Gastroesophageal sphincter (tissue), 4 donors: Measurements from ENCODE around the gene LIMS1. TPM values are rescaled to one million over a fixed set of nuclear protein-coding genes. Genes with fewer than 3 reads are reported as not detected.

Experiments used
- ATAC-seq: fragments of 150-250 bp; one replicate; pipeline ENCODE4 v1.9.1; 2016; ENCODE audit warnings: mild to moderate bottlenecking, moderate library complexity
- H3K27ac ChIP-seq, 4 donors: fragments of 200-600 bp; sonication (generic) in 3 of 4; 1 replicate in 3 of 4; 2 replicates in 1 of 4; pipeline ENCODE4 v1.5.1; 2016 to 2019
- H3K27me3 ChIP-seq: fragments of 200-600 bp; sonication (generic); one replicate; pipeline ENCODE4 v1.5.1; 2019
- H3K36me3 ChIP-seq, 2 donors: fragments of 200-600 bp; sonication (generic); one replicate each; pipeline ENCODE4 v1.5.1; 2019; ENCODE audit warnings: control low read depth in 1 of 2
- H3K4me1 ChIP-seq, 3 donors: fragments of 200-600 bp; sonication (generic); 1 replicate in 2 of 3; 2 replicates in 1 of 3; pipeline ENCODE4 v1.5.1; 2016 to 2019; ENCODE audit warnings: control low read depth in 2 of 3
- H3K4me3 ChIP-seq, 2 donors: fragments of 200-600 bp; sonication (generic); one replicate each; pipeline ENCODE4 v1.5.1; 2019; ENCODE audit warnings: mild to moderate bottlenecking in 1 of 2, moderate library complexity in 1 of 2
- H3K9me3 ChIP-seq, 3 donors: fragments of 200-600 bp; sonication (generic); one replicate each; pipeline ENCODE4 v1.5.1; 2017 to 2019; ENCODE audit warnings: control low read depth in 2 of 3
- CTCF ChIP-seq, 4 experiments: fragments of 200-600 bp in 2 of 4; fragments of 450-650 bp in 2 of 4; sonication (generic) in 1 of 4; IDR thresholded peaks; one replicate each; pipeline ENCODE4 v1.5.1; 2017 to 2019; ENCODE audit warnings: antibody characterized with exemption in 4 of 4, mild to moderate bottlenecking in 2 of 4, moderate library complexity in 2 of 4
- EP300 ChIP-seq: sonication (generic); formaldehyde crosslinking; IDR thresholded peaks from one replicate; pipeline ENCODE4 v1.6.1; 2017; ENCODE audit warnings: antibody characterized with exemption, mild to moderate bottlenecking
- POLR2A ChIP-seq, 2 donors: fragments of 450-650 bp; IDR thresholded peaks; one replicate each; pipeline ENCODE4 v1.6.1; 2017; ENCODE audit warnings: antibody characterized with exemption in 2 of 2, mild to moderate bottlenecking in 2 of 2, moderate library complexity in 1 of 2
- POLR2AphosphoS5 ChIP-seq: sonication (generic); formaldehyde crosslinking; IDR thresholded peaks from one replicate; pipeline ENCODE4 v1.6.1; 2017; ENCODE audit warnings: antibody characterized with exemption
- WGBS, 2 donors: methylation state at CpG; one replicate each; pipeline ENCODE4 v1.1.5; 2018; ENCODE audit warnings: low coverage in 1 of 2; 5-methylcytosine and 5-hydroxymethylcytosine counted together
- total RNA-seq, 4 donors: library from RNA; depleted of rRNA; stranded (reverse); fragments of >200 nt; gene quantifications; one replicate each; pipeline ENCODE4 v1.1.0, GENCODE V29; 2016

The LIMS1 gene
- total RNA-seq, 4 donors from 2014 or later, result 79.6 to 119 (median 116) TPM

DNA sequence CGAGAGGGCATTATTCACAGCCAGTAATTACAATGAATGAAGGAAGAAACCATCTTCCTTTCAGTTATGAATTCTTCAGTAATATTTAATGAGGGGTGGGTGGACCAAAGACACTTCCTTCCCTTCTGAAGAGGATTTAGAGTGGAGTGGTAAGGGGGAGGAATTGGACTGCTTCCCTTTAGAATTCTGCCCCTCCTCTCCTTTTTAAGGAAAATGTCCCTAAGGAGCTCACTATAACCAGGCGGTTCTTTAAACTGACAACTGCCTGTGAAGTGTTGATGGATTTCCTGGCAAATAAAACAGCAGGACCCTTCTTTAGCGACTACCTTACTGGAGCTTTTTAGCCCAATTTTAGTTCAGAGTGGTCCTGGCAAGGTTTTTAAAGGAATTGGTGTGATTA lies 86.4 kb downstream of the LIMS1 start:
- no peaks in the 10 kb centered on the region for H3K36me3 ChIP-seq
- peaks cover 28 to 97% (median 33%) of the 10 kb centered on the region in 3 donors for H3K4me1 ChIP-seq
- 59 to 68% methylated on average over 3 of the region's 3 CpGs for WGBS, 2 donors
- ATAC-seq, result no peak
- H3K9me3 ChIP-seq, result no peaks in the 10 kb centered on the region
- no peak for TF ChIP-seq POLR2AphosphoS5
- TF ChIP-seq POLR2A (IDR thresholded peaks at IDR 0.05), result no peak
- no peak for TF ChIP-seq EP300
- TF ChIP-seq CTCF (IDR thresholded peaks at IDR 0.05), result no peak
- H3K27me3 ChIP-seq, result no peaks in the 10 kb centered on the region
- H3K27ac ChIP-seq, result peak overlapping the region in 3 of 4 donors; percentile 22 to 59 (median 46)
- H3K4me3 ChIP-seq, result no peak overlapping the region

DNA sequence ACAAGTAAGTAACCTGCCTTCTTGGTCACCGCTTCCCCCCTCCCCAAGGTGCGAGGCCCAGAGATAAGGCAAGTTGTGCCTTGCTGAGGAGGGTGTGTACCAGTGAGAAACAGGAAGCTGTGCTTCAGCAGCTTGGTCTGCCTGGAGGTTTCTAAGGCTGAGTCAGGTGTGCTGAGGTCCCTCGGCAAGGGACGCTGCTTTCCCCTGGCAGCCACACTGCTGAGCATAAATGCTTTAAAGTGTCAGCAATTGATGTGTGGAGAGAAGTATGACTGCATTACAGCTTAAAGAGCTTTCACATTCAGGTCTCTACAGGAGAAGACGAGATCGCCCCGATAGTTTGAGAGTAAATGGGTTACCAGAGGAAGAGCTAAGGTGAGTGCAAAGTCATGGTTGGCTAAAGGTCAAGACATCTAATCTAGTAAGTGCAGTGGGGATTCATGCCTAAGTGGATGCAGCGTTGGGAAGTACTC lies 86.9 kb downstream of the LIMS1 start:
- H3K9me3 ChIP-seq, result no peaks in the 10 kb centered on the region
- H3K4me3 ChIP-seq, result no peak overlapping the region
- H3K27ac ChIP-seq, result peak overlapping the region in 3 of 4 donors; percentile 22 to 59 (median 46)
- TF ChIP-seq EP300, result no peak
- no peak for TF ChIP-seq POLR2A (IDR thresholded peaks at IDR 0.05)
- no peak for TF ChIP-seq CTCF (IDR thresholded peaks at IDR 0.05)
- no peak for TF ChIP-seq POLR2AphosphoS5
- peaks cover 28 to 95% (median 33%) of the 10 kb centered on the region in 3 donors for H3K4me1 ChIP-seq
- no peaks in the 10 kb centered on the region for H3K36me3 ChIP-seq
- WGBS, 2 donors, result 67 to 74% methylated on average over 4 to 6 of the region's 8 CpGs
- peak; percentile 44 for ATAC-seq
- H3K27me3 ChIP-seq, result no peaks in the 10 kb centered on the region

GRCh38 chr2:108621687-108622681 lies 87.7 kb downstream of the LIMS1 start:
- Histone ChIP-seq H3K27me3 (no peaks in the 10 kb centered on the region), H3K4me3 (no peak overlapping the region), H3K27ac (peak overlapping the region in 2 of 4 donors; percentile 46 to 59), H3K36me3 (no peaks in the 10 kb centered on the region), H3K9me3 (no peaks in the 10 kb centered on the region), H3K4me1 (peaks cover 22 to 86% (median 31%) of the 10 kb centered on the region in 3 donors)
- 96 to 100% methylated on average over 2 of the region's 2 CpGs for WGBS, 2 donors
- TF ChIP-seq POLR2AphosphoS5, result no peak
- ATAC-seq, result no peak

- no peak overlapping the region for H3K4me3 ChIP-seq
- H3K36me3 ChIP-seq, result no peaks in the 10 kb centered on the region
- peak; percentile 39 for ATAC-seq
- peaks cover 14 to 70% (median 24%) of the 10 kb centered on the region in 3 donors for H3K4me1 ChIP-seq
- no peaks in the 10 kb centered on the region for H3K9me3 ChIP-seq
- no peaks in the 10 kb centered on the region for H3K27me3 ChIP-seq
- 11 to 33% methylated on average over 5 to 6 of the region's 6 CpGs for WGBS, 2 donors
- H3K27ac ChIP-seq, result peak overlapping the region; percentile 2 to 52 (median 43)
- no peak for TF ChIP-seq EP300
- peak; percentile 19 for TF ChIP-seq POLR2AphosphoS5
- no peak for TF ChIP-seq CTCF (IDR thresholded peaks at IDR 0.05)
- TF ChIP-seq POLR2A (IDR thresholded peaks at IDR 0.05), result no peak
These were observed 89.3 kb downstream of the LIMS1 start for GRCh38 chr2:108623616-108624015.

DNA sequence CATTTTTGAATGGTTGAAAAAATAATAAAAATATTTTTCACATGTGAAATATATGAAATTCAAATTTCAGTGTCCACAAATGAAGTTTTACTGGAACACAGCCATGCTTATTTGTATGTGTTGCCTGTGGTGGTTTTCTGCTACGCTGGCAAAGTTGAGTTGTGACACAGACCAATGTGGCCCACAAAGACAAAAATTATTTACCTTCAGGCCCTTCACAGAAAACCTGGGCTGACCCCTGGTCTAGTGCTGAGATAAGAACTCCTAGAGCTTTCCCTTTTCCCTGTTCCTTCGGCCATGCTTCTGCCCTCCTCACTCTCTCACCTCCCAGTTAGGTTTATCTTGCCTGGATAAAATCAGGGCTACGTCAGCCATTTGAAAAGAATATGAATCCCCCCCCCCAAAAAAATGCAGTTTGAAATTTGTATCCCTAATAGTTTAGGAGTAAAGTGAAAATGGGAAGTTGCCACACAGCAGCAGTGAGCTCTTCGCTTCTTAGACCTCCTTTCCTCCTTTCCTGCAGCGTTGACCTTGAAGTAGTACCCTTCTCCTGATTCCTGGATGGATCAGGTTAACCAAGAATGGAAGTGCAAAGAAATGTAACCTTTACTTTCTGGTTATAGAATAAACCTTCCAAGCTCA lies 91.0 kb downstream of the LIMS1 start:
- Histone ChIP-seq H3K27ac (no peak overlapping the region), H3K9me3 (no peaks in the 10 kb centered on the region), H3K4me1 (peaks cover 14 to 59% (median 24%) of the 10 kb centered on the region in 3 donors), H3K36me3 (no peaks in the 10 kb centered on the region), H3K4me3 (no peak overlapping the region), H3K27me3 (no peaks in the 10 kb centered on the region)
- no peak for ATAC-seq
- WGBS, 2 donors, result 89 to 96% methylated on average over 4 to 5 of the region's 5 CpGs
- TF ChIP-seq POLR2AphosphoS5, result no peak
- no peak for TF ChIP-seq POLR2A (IDR thresholded peaks at IDR 0.05)
- no peak for TF ChIP-seq EP300
- no peak for TF ChIP-seq CTCF (IDR thresholded peaks at IDR 0.05)
